Loucy (cell line): ENCODE results near the gene RCN1.
"Not testable (repeated sequence)": the region's sequence is repeated elsewhere in the genome, so short reads cannot be mapped to it uniquely, and the experiment has no call there.

Source experiments
- H2AFZ ChIP-seq: fragments of 200-600 bp; sonication (generic); 2 replicates; pipeline ENCODE4 v1.6.0; 2016; ENCODE audit warnings: antibody characterized with exemption, mild to moderate bottlenecking, low read length, moderate library complexity
- H3F3A ChIP-seq: fragments of 200-600 bp; 2 replicates; pipeline ENCODE4 v1.6.0; 2016; ENCODE audit warnings: antibody characterized with exemption, low read depth, mild to moderate bottlenecking
- H3K27me3 ChIP-seq: fragments of 200-600 bp; sonication (generic); 2 replicates; pipeline ENCODE4 v1.6.1; 2014; ENCODE audit warnings: low read length, mild to moderate bottlenecking; ENCODE audit not compliant: insufficient read depth, poor library complexity, severe bottlenecking
- H3K36me3 ChIP-seq: fragments of 200-600 bp; sonication (generic); 2 replicates; pipeline ENCODE4 v1.6.1; 2016; ENCODE audit warnings: low read length; ENCODE audit not compliant: insufficient read depth
- H3K4me1 ChIP-seq: fragments of 200-600 bp; sonication (generic); 2 replicates; pipeline ENCODE4 v1.5.1; 2014; ENCODE audit warnings: low read length, mild to moderate bottlenecking; ENCODE audit not compliant: insufficient read depth, poor library complexity, severe bottlenecking
- H3K4me2 ChIP-seq: fragments of 200-600 bp; sonication (generic); 2 replicates; pipeline ENCODE4 v1.6.0; 2014; ENCODE audit warnings: antibody characterized with exemption, low read length, low read depth, mild to moderate bottlenecking; ENCODE audit not compliant: poor library complexity, severe bottlenecking
- H3K4me3 ChIP-seq: fragments of 200-600 bp; sonication (generic); 2 replicates; pipeline ENCODE4 v1.5.1; 2014; ENCODE audit warnings: low read length, mild to moderate bottlenecking, mixed read lengths; ENCODE audit not compliant: poor library complexity, severe bottlenecking
- H3K79me2 ChIP-seq: fragments of 200-600 bp; sonication (generic); 2 replicates; pipeline ENCODE4 v1.6.1; 2014; ENCODE audit warnings: low read length; ENCODE audit not compliant: insufficient read depth
- H3K9ac ChIP-seq: fragments of 200-600 bp; sonication (generic); 2 replicates; pipeline ENCODE4 v1.6.0; 2014; ENCODE audit warnings: mild to moderate bottlenecking, low read depth, low read length, moderate library complexity; ENCODE audit not compliant: poor library complexity, severe bottlenecking
- H3K9me2 ChIP-seq: fragments of 200-600 bp; sonication (generic); replicated peaks from 2 replicates; pipeline ENCODE4 v1.6.1; 2016; ENCODE audit warnings: low read depth, low read length, mixed read lengths
- H3K9me3 ChIP-seq: fragments of 200-600 bp; sonication (generic); 2 replicates; pipeline ENCODE4 v1.6.1; 2014; ENCODE audit warnings: mild to moderate bottlenecking, antibody characterized with exemption, low read length, low read depth; ENCODE audit not compliant: insufficient read depth
- H4K20me1 ChIP-seq: fragments of 200-600 bp; sonication (generic); 2 replicates; pipeline ENCODE4 v1.6.0; 2014; ENCODE audit warnings: antibody characterized with exemption, low read length, mild to moderate bottlenecking; ENCODE audit not compliant: insufficient read depth, poor library complexity, severe bottlenecking
- EZH2phosphoT487 ChIP-seq: fragments of 200-600 bp; IDR thresholded peaks from 2 replicates; pipeline ENCODE4 v1.6.1; 2018; ENCODE audit warnings: antibody characterized with exemption, mild to moderate bottlenecking, moderate library complexity, borderline replicate concordance
- TF ChIP-seq, protein P1 (sequence below): fragments of 200-600 bp; sonication (generic); conservative IDR thresholded peaks from 2 replicates; pipeline ENCODE4 v1.5.1; 2014; ENCODE audit warnings: mild to moderate bottlenecking, antibody characterized with exemption, low read length

RCN1 gene

DNA sequence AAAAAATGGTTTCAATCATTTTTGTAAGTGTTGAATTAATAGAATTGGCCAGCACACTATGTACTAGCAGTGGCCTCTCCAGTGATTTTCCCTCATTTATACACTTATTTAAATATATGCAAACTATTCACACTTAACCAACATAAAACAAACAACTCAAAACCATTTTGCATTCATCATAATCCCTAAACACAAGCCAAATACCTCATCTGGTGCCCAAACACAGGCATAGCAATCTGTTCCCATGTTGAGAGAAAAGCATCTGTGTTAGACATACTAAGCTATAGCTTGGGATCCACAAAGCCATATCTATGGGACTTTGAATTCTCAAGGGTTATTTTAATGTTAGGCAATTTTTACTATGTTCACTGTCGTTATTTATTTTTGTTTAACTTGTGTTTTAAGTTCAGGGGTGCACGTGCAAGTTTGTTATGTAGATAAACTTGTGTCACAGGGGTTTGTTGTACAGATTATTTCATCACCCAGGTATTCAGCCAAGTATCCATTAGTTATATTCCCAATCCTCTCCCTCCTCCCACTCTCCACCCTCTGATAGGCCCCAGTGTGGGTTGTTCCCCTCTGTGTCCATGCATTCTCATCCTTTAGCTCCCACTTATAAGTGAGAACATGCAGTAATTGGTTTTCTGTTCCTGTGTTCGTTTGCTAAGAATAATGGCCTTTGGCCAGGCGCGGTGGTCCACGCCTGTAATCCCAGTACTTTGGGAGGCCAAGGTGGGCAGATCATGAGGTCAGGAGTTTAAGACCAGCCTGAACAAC is 31.0 kb upstream of the RCN1 start:
- Histone ChIP-seq H3K9ac (no peak overlapping the region), H3K9me3 (no peaks in the 10 kb centered on the region), H4K20me1 (no peaks in the 10 kb centered on the region), H3K4me2 (no peak overlapping the region), H2AFZ (no peak overlapping the region), H3K27me3 (no peaks in the 10 kb centered on the region), H3F3A (no peaks in the 10 kb centered on the region), H3K4me1 (no peaks in the 10 kb centered on the region), H3K79me2 (no peaks in the 10 kb centered on the region), H3K9me2 (no peaks in the 10 kb centered on the region), H3K4me3 (no peak overlapping the region), H3K36me3 (no peaks in the 10 kb centered on the region)
- TF ChIP-seq, protein P1, sequence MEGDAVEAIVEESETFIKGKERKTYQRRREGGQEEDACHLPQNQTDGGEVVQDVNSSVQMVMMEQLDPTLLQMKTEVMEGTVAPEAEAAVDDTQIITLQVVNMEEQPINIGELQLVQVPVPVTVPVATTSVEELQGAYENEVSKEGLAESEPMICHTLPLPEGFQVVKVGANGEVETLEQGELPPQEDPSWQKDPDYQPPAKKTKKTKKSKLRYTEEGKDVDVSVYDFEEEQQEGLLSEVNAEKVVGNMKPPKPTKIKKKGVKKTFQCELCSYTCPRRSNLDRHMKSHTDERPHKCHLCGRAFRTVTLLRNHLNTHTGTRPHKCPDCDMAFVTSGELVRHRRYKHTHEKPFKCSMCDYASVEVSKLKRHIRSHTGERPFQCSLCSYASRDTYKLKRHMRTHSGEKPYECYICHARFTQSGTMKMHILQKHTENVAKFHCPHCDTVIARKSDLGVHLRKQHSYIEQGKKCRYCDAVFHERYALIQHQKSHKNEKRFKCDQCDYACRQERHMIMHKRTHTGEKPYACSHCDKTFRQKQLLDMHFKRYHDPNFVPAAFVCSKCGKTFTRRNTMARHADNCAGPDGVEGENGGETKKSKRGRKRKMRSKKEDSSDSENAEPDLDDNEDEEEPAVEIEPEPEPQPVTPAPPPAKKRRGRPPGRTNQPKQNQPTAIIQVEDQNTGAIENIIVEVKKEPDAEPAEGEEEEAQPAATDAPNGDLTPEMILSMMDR: no peak
- no peak for TF ChIP-seq EZH2phosphoT487

DNA sequence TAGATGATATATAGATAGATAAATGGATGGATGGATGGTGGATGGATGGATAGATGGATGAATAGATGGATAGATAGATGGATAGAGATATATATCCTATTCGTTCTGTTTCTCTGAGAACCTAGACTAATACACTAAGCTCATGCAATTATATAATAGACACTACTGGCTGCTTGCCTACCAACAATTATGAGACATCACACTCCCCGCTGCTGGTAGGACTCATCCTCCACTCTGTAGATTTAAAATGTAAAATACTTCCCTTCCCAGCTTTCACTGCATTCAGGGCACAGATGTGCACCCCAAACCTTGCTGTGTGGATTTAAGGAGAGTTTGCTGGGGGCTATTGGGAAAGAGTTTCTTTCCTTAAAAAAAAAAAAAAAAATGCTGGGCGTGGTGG is 28.3 kb upstream of the RCN1 start:
- no peaks in the 10 kb centered on the region for H3F3A ChIP-seq
- H3K4me1 ChIP-seq: no peaks in the 10 kb centered on the region
- H3K4me3 ChIP-seq: no peak overlapping the region
- H3K4me2 ChIP-seq: no peak overlapping the region
- H2AFZ ChIP-seq: no peak overlapping the region
- no peaks in the 10 kb centered on the region for H3K79me2 ChIP-seq
- H3K9me2 ChIP-seq: no peaks in the 10 kb centered on the region
- no peaks in the 10 kb centered on the region for H3K36me3 ChIP-seq
- H3K9ac ChIP-seq: no peak overlapping the region
- H3K9me3 ChIP-seq: no peaks in the 10 kb centered on the region
- H3K27me3 ChIP-seq: no peaks in the 10 kb centered on the region
- no peaks in the 10 kb centered on the region for H4K20me1 ChIP-seq
- no peak for TF ChIP-seq EZH2phosphoT487
- TF ChIP-seq, protein P1: no peak

DNA sequence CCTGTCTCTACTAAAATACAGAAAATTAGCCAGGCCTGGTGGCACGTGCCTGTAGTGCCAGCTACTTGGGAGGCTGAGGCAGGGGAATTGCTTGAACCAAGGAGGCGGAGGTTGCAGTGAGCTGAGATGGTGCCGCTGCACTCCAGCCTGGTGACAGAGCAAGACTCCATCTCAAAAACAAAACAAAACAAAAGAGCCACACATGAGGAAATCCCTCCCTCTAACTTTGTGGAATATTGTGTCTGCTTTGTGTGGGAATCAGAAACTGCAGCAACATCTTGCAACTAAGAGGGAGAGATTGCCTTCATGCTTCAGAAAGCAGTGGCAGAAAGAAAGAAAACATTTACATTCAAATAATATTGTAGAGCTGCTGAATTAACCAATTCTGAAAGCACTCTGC is 27.8 kb upstream of the RCN1 start:
- not testable (repeated sequence) for H4K20me1 ChIP-seq, H3K9me3 ChIP-seq, H3K79me2 ChIP-seq, H2AFZ ChIP-seq, H3K4me3 ChIP-seq, H3K27me3 ChIP-seq, H3K4me2 ChIP-seq, H3K9ac ChIP-seq, H3F3A ChIP-seq, H3K4me1 ChIP-seq, H3K9me2 ChIP-seq, H3K36me3 ChIP-seq
